LNCAP (cell line): ENCODE data around the gene SCN2B.

Source experiments
- CTCF ChIP-seq: fragments of 450-650 bp; IDR thresholded peaks from 2 replicates; pipeline ENCODE4 v1.5.1; 2017; ENCODE audit warnings: mild to moderate bottlenecking

SCN2B gene

DNA sequence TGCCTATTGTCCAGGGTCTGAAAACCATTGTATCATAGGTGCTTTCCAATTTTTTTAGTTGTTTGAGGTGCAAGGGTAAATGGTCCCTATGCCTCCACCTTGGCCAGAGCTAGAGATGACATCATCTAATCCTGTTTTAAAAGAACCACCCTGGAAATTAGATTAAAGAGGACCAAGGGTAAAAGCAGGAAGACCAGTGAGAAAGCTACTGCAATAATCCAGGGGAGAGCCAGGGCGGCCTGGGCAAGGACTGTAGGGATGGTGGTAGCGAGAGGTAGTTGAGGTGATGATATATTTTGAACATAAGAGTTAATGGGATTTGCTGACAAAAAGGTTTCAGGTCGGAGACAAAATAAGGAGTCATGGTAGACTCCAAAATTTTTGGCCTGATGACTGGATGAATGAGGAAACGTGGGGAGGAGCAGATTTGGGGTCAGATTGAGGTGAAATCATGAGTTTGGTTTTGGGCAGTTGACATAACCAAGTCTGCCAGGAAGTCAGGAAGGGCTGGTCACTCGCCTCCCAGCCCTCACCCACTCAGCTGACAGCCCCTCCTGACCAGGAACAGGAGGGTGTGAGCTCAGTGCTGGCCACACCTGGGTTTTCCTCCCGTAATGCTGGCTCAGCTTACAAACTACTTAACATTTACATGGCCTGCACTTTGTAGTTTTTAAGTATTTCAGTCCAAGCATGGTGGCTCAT, 46.8 kb downstream of the SCN2B start:
- TF ChIP-seq CTCF, result no peak

- no peak for TF ChIP-seq CTCF
These were observed 47.5 kb downstream of the SCN2B start for GRCh38 chr11:118128721-118129470.

GRCh38 chr11:118128310-118128709, 48.1 kb downstream of the SCN2B start:
- no peak for TF ChIP-seq CTCF

DNA sequence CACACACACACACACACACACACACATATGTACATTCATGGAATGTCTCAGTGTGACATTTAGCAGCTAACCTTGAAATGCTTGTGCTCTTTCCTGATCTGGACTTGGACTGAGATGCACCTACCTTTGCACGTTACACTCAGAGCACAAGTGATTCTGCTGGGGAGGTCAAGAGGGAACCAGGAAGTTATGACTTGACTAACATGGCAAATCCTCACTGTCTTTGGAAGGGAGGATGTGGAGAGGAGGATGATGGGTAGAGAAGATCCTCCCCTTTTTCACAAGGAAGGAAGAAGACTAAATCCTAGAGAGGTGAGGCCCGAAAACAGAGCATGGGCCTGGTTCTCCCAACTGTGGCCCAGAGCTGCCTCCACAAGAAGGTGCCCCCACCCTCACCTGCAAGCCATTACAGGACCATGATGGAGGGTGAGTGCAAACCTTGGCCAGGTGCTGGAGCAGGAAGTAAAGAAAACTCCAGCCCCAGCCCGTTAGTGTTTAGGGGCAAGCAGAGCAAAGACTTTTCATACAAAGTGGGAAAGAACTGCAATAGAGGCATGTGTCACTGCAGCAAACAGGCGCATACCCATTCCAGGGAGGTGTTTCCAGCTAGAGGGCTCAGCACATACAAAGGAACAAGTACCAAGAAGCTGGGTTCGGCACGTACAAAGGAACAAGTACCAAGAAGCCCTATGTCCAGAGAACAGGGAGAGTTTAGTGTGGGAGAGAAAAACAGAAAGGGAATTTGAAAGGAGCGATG, 50.2 kb downstream of the SCN2B start:
- no peak for TF ChIP-seq CTCF

GRCh38 chr11:118124929-118125535, 51.4 kb downstream of the SCN2B start:
- TF ChIP-seq CTCF, result no peak

GRCh38 chr11:118120793-118121192, 55.6 kb downstream of the SCN2B start:
- TF ChIP-seq CTCF, result no peak
